Activated CD8-positive, alpha-beta T cell treated with anti-CD3 and anti-CD28 coated beads for 36 hours (primary cell): ENCODE data around the gene BLACAT1. TPM values are rescaled to one million over a fixed set of nuclear protein-coding genes. Genes with fewer than 3 reads are reported as not detected.

Source experiments
- ATAC-seq: fragments of 200-7000 bp; cut with Tn5 transposase; one replicate; pipeline ENCODE4 v1.10.0; 2021; ENCODE audit warnings: mild to moderate bottlenecking, moderate library complexity
- CTCF ChIA-PET: fragments of 350-600 bp; sonication (Branson Sonifier 250); formaldehyde crosslinking; loops from one replicate; lab custom pipeline; 2021; ENCODE audit warnings: antibody characterized with exemption; lab: Charles Lee
- POLR2A ChIA-PET: fragments of 350-600 bp; sonication (Branson Sonifier 250); formaldehyde crosslinking; loops from one replicate; lab custom pipeline; 2021; ENCODE audit warnings: antibody characterized with exemption; lab: Charles Lee
- DNase-seq: peaks from one replicate; pipeline ENCODE4 v3.0.0-alpha.2; 2020
- H3K27ac Mint-ChIP-seq: one replicate; pipeline ENCODE4 v1.8.0; 2021; ENCODE audit warnings: mild to moderate bottlenecking, mixed read lengths
- H3K27me3 Mint-ChIP-seq: one replicate; pipeline ENCODE4 v1.8.0; 2021; ENCODE audit warnings: mixed read lengths
- H3K36me3 Mint-ChIP-seq: one replicate; pipeline ENCODE4 v1.8.0; 2021; ENCODE audit warnings: low read depth, mixed read lengths
- H3K4me1 Mint-ChIP-seq: one replicate; pipeline ENCODE4 v1.8.0; 2021; ENCODE audit warnings: low read depth, mixed read lengths
- H3K4me3 Mint-ChIP-seq: one replicate; pipeline ENCODE4 v1.8.0; 2021; ENCODE audit warnings: mild to moderate bottlenecking, moderate library complexity, mixed read lengths
- H3K9me3 Mint-ChIP-seq: one replicate; pipeline ENCODE4 v1.8.0; 2021; ENCODE audit warnings: mixed read lengths
- intact Hi-C: fragments of 100-400 bp; cut with micrococcal nuclease; formaldehyde crosslinking; loops from one replicate; pipeline ENCODE4 v1.10.0; 2022
- total RNA-seq, 2 experiments: library from RNA; stranded (reverse); gene quantifications; one replicate each; pipeline ENCODE4 v1.2.3, GENCODE V29; 2021
- TF ChIP-seq, protein P1 (sequence below): fragments of 200-600 bp; IDR thresholded peaks from one replicate; pipeline ENCODE4 v1.8.0; 2022; ENCODE audit warnings: antibody characterized with exemption, mild to moderate bottlenecking

BLACAT1 gene
- under 1 TPM in 1 of 2 experiments, not detected in 1; 0.13 TPM for total RNA-seq

- Mint-ChIP-seq H3K9me3 (no peaks in the 10 kb centered on the region), H3K27me3 (peaks cover 56% of the 10 kb centered on the region), H3K27ac (no peak within 1 kb of the TSS), H3K4me3 (peak within 1 kb of the TSS; percentile 61), H3K36me3 (no peaks in the 10 kb centered on the region), H3K4me1 (peaks cover 10% of the 10 kb centered on the region)
- TF ChIP-seq, protein P1, sequence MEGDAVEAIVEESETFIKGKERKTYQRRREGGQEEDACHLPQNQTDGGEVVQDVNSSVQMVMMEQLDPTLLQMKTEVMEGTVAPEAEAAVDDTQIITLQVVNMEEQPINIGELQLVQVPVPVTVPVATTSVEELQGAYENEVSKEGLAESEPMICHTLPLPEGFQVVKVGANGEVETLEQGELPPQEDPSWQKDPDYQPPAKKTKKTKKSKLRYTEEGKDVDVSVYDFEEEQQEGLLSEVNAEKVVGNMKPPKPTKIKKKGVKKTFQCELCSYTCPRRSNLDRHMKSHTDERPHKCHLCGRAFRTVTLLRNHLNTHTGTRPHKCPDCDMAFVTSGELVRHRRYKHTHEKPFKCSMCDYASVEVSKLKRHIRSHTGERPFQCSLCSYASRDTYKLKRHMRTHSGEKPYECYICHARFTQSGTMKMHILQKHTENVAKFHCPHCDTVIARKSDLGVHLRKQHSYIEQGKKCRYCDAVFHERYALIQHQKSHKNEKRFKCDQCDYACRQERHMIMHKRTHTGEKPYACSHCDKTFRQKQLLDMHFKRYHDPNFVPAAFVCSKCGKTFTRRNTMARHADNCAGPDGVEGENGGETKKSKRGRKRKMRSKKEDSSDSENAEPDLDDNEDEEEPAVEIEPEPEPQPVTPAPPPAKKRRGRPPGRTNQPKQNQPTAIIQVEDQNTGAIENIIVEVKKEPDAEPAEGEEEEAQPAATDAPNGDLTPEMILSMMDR = no peak
- ATAC-seq = no peak
- intact Hi-C loops = no loop called here
- DNase-seq = no peak
- CTCF ChIA-PET = interaction anchor here (1.2 to 4.0 kb wide), 8 partner anchors 14 to 102 kb away, joined by 3 to 25 read pairs (median 6); no protein-coding TSS in a partner anchor
- POLR2A ChIA-PET = interaction anchor here (0.5 to 0.7 kb wide), 2 partner anchors 15 to 561 kb away, joined by 3 read pairs; no protein-coding TSS in a partner anchor
Observed at GRCh38 chr1:205455581-205456382, at the start of gene BLACAT1. Gene BLACAT1, minus strand, starts transcription at chr1:205456045.

DNA sequence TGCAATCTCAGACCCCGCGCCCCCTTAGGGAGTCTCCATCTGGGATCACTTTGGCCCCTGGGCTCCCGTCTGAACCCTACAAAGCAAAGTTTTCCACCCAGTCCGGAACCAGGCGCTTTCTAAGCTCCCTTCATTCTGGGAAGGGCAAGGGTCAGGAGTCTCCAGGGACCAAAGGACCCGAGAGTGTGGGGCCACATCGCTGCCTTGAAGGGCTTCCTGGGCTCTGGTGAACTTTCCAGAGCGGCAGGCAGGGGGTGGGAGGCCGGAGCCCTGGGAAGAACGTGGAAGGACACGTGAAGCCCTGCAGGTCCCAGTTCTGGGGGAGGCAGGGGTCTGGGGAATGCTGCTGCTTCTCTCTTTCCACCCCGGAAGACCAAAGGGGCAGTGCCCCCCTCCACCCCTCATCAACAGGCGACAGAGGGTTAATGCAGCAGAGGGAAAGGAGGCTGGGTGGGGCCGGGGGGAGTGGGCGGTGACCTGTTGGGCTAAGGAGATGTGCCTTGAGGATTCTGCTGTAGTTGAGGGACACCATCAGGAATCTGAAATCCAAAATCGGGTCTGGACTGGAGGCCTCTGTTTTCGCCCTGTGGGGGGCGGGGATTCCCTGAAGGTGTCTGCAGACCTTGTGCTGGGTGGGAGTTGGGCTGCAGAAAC lies 49.4 kb upstream of the BLACAT1 start:
- DNase-seq (peak; percentile 40), ATAC-seq (no peak)
- Mint-ChIP-seq H3K36me3 (no peaks in the 10 kb centered on the region), H3K27me3 (no peaks in the 10 kb centered on the region), H3K4me3 (peak overlapping the region; percentile 73), H3K9me3 (no peaks in the 10 kb centered on the region), H3K4me1 (peaks cover 12% of the 10 kb centered on the region), H3K27ac (no peak overlapping the region)
- TF ChIP-seq, protein P1 = no peak
- ChIA-PET CTCF (no interaction called here), POLR2A (no interaction called here)
- intact Hi-C loops = no loop called here

- no peaks in the 10 kb centered on the region for H3K9me3 Mint-ChIP-seq
- CTCF ChIA-PET = interaction anchor here (6.7 kb wide), 1 partner anchor 17 kb away, joined by 63 read pairs; no protein-coding TSS in a partner anchor
- H3K4me3 Mint-ChIP-seq = peak within 1 kb of the TSS; percentile 73
- peak; percentile 78 for ATAC-seq
- TF ChIP-seq, protein P1 = no peak
- peaks cover 12% of the 10 kb centered on the region for H3K4me1 Mint-ChIP-seq
- intact Hi-C loops = no loop called here
- H3K36me3 Mint-ChIP-seq = no peaks in the 10 kb centered on the region
- DNase-seq = peak; percentile 68
- POLR2A ChIA-PET = no interaction called here
- H3K27me3 Mint-ChIP-seq = no peaks in the 10 kb centered on the region
- peak within 1 kb of the TSS; percentile 22 for H3K27ac Mint-ChIP-seq
Observed at GRCh38 chr1:205504311-205505075, 48.6 kb upstream of the BLACAT1 start, which contains the start of gene CDK18. Gene CDK18, plus strand, starts transcription at chr1:205504669. Its CDS starts 18,499 bp downstream, at chr1:205523168.

GRCh38 chr1:205502992-205503391 lies 47.1 kb upstream of the BLACAT1 start:
- TF ChIP-seq, protein P1 = no peak
- Mint-ChIP-seq H3K9me3 (no peaks in the 10 kb centered on the region), H3K36me3 (no peaks in the 10 kb centered on the region), H3K27me3 (no peaks in the 10 kb centered on the region), H3K4me1 (peaks cover 12% of the 10 kb centered on the region), H3K27ac (no peak overlapping the region), H3K4me3 (no peak overlapping the region)
- DNase-seq = no peak
- no peak for ATAC-seq
- intact Hi-C loops = no loop called here
- CTCF ChIA-PET = interaction anchor here (6.7 kb wide), 1 partner anchor 15 kb away, joined by 63 read pairs; no protein-coding TSS in a partner anchor
- POLR2A ChIA-PET = interaction anchor here (1.6 kb wide), 1 partner anchor 11 kb away, joined by 4 read pairs; no protein-coding TSS in a partner anchor
